GM19372 (cell line): Measurements from ENCODE around the gene ADH7.
"Not testable (repeated sequence)": the region's sequence is repeated elsewhere in the genome, so short reads cannot be mapped to it uniquely, and the experiment has no call there.

Source experiments
- ATAC-seq: cut with Tn5 transposase; IDR thresholded peaks from one replicate; pipeline ENCODE4 v1.9.1; 2021; ENCODE audit warnings: mild to moderate bottlenecking, low read depth, moderate library complexity; ENCODE audit not compliant: unreplicated experiment

ADH7 gene

DNA sequence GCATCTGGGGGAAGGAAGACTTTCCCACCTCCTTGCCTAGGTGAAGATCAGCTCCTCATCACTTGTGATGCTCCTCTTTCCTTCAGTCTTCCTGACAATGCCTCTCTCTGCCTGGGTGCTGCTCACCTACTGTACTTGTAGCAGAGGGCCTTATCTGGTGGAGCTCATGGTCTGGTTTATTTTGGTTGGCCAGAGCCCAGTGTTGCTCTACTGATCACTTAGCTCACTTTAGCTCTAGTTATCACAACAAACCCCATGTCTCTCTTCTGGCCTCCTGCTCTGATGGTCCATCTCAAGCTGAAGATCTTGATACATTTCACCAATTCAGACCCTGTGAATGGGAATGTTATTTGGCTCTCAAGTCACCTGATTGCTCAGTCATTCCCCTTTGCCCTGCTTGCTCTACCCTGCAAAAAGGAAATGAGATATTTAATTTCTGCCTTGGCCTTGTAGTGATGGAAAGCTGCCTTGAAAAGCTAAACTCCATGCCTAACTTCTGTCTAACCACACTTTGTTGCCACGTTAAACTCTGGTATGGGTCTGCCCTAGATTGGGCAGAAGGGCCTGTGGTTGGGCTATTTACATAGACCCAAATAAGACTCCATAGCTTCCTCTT lies 52.3 kb downstream of the ADH7 start:
- ATAC-seq, result no peak

DNA sequence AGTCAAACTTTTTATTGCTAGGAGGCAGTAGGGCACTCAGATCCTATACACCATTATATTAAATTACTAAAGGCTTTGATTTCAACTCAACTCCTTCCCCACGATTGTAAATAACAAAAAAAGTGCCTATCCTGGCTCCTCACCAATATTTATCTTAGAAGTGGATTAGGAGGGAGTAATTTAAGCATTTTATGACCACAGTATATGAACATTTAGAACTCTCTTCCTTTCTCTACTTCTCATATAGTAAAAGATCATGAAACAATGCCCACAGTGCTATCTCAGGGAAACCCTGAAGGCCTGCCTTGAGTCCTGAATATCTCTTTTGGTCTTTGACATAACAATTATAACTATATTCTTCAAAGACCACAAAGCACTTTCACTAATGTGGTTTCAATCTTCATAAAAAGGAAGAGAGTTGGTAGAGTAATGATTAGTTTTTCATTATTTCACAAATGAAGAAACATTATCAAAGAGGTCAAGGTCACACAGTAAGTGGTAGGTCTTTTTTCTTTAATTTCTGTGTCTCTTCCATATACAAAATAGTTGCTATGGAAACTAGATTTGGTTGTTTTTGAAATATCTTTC lies 53.5 kb downstream of the ADH7 start:
- no peak for ATAC-seq

DNA sequence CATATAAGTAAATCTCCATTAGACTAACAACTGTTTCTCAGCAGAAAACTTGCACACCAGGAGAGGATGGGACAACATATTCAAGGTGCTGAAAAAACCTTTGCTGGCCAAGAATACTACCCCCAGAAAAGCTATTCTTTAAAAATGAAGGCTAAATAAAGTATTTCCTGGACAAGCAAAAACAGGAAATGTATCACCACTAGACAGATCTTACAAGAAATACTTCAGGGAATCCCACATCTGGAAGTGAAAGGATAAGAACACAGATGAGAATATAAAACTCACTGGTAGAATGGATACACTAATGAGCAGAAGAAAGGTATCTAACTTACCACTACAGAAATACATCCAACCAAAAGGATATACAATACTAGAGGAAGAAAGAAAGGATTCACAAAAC lies 55.6 kb downstream of the ADH7 start:
- ATAC-seq, result no peak

DNA sequence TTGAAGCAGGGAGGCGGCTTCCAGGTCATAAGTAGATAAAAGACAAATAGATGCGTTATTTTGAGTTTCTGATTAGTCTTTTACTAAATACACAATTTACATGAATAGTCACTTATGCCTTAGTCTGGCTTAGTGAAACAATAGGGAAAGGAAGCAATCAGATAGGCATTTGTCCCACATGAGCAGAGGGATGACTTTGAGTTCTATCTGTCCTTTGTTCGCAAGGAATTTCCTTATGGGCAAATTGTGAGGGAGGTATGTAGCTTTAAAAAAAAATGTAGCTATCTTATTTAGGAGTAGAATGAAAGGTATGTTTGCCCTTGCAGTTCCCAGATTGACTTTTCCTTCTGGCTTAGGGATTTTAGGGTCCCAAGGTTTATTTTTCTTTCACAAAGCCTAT lies 56.3 kb downstream of the ADH7 start:
- no peak for ATAC-seq

DNA sequence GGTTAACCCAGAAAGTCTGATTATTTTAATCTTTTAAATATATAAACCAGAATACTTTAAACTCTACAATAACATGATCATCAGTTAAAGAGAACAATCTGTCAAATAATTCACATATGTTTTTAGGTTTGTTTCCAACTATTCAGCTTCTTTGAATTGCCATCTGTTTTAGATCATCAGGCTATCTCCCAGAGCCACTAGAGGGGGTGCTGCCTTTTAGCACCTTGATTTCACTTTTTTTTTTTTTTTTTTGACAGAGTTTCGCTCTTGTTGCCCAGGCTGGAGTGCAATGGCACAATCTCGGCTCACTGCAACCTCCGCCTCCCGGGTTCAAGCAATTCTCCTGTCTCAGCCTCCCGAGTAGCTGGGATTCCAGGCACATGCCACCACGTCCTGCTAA lies 57.8 kb downstream of the ADH7 start:
- peak; percentile 56 for ATAC-seq

DNA sequence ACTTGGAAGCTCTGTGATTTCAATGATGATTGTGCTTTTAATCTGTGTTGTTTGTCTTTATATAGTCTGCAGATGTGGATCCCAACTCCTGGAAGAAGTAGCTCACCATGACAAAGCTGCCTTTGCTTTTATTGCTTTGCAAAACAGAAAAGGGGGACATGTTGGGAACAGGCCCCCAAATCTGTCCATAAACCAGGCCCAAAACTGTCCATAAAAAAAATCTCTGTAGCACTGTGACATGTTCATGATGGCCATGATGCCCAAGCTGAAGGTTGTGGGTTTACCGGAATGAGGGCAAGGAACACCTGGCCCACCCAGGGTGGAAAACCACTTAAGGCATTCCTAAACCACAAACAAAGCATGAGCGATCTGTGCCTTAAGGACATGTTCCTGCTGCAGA lies 62.7 kb downstream of the ADH7 start:
- ATAC-seq, result not testable (repeated sequence)

DNA sequence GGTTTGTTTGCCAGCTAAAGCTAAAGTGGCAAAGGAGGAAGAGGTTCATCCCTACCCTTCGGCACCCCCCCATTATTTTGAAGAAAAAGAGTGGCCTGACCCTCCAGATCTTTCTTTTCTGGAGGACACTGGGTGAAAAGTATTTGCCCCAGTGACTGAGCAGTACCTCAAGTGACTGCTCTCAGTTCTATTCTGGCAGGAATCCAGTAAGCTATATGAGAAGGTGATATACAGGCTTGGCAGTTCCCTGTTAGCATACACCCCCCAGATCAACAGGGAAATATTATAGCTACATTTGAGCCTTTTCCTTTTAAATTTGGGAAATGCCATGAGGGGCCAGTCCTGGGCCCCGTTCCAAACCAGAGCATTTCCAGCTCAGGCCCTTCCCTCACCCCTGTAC lies 67.3 kb downstream of the ADH7 start:
- not testable (repeated sequence) for ATAC-seq

DNA sequence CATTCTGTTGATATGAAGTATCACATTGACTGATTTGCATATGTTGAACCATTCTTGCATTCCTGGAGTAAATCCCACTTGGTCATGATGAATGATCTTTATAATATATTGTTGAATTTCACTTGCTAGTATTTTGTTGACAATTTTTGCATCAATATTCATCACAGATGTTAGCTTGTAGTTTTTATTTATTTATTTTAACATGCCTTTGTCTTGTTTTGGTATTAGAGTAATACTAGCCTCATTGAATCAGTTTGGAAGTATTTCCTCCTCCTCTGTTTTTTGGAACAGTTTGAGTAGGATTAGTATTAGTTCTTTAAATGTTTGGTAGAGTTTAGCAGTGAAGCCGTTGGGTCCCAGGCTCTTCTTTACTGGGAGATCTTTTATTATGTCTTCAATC lies 68.7 kb downstream of the ADH7 start:
- no peak for ATAC-seq

DNA sequence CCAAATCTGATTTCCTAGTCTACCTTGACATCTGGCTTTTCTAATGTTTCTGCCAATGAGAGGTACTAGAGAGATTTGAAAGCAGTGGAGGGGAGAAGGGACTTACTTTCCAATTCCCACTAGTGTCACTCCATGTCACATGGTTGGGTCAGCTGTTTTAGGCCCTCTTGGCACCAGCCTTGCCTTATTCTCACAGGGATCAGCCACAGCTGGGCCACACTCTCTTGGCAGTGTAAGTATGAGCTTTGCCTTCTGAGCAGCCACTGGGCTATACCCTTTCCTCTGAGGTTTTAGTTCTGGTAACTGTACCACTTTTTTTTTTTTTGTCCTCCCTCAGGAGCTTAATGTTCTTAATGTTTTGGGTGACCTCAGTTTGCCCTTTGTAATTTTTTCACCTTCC lies 72.4 kb downstream of the ADH7 start:
- no peak for ATAC-seq
